Thoracic aorta (tissue), 2 donors: ENCODE data around the gene SH2D5. TPM values are rescaled to one million over a fixed set of nuclear protein-coding genes. Genes with fewer than 3 reads are reported as not detected.

Experiments
- ATAC-seq: fragments of 150-250 bp; one replicate; pipeline ENCODE4 v1.8.0; 2017; ENCODE audit warnings: low read depth; ENCODE audit not compliant: insufficient number of reproducible peaks, low FRiP score
- DNase-seq: peaks from one replicate; pipeline ENCODE4 v3.0.0-alpha.2; 2020; ENCODE audit warnings: low spot score
- H3K27ac ChIP-seq, 2 donors: fragments of 200-600 bp; sonication (generic); 1 replicate in 1 of 2; 2 replicates in 1 of 2; pipeline ENCODE4 v1.5.1; 2016; ENCODE audit warnings: mild to moderate bottlenecking in 2 of 2, moderate library complexity in 2 of 2
- H3K27me3 ChIP-seq: fragments of 200-600 bp; sonication (generic); replicated peaks from 2 replicates; pipeline ENCODE4 v1.6.0; 2016; ENCODE audit warnings: mild to moderate bottlenecking; ENCODE audit not compliant: insufficient read depth
- H3K36me3 ChIP-seq: fragments of 200-600 bp; sonication (generic); one replicate; pipeline ENCODE4 v1.5.1; 2016
- H3K4me1 ChIP-seq, 2 donors: fragments of 200-600 bp; sonication (generic); 1 replicate in 1 of 2; 2 replicates in 1 of 2; pipeline versions ENCODE4 v1.5.1 to v1.6.0; 2016; ENCODE audit warnings: low read depth in 2 of 2, mild to moderate bottlenecking in 1 of 2; ENCODE audit not compliant: control insufficient read depth in 1 of 2
- H3K4me3 ChIP-seq: fragments of 200-600 bp; sonication (generic); 2 replicates; pipeline ENCODE4 v1.5.1; 2016; ENCODE audit warnings: mild to moderate bottlenecking
- H3K9me3 ChIP-seq: fragments of 200-600 bp; sonication (generic); 2 replicates; pipeline ENCODE4 v1.5.1; 2016
- total RNA-seq, 2 donors: library from RNA; depleted of rRNA; stranded (reverse); fragments of >200 nt; gene quantifications; one replicate each; pipeline versions ENCODE4 v1.1.0 to v1.2.3, GENCODE V29; 2016
- TF ChIP-seq, protein P1 (sequence below): fragments of 200-600 bp; sonication (generic); IDR thresholded peaks from one replicate; pipeline ENCODE4 v1.5.1; 2019; ENCODE audit warnings: antibody characterized with exemption

SH2D5 gene
- total RNA-seq, 2 donors from 2014 or later: 0.41 TPM; not detected in 1

DNA sequence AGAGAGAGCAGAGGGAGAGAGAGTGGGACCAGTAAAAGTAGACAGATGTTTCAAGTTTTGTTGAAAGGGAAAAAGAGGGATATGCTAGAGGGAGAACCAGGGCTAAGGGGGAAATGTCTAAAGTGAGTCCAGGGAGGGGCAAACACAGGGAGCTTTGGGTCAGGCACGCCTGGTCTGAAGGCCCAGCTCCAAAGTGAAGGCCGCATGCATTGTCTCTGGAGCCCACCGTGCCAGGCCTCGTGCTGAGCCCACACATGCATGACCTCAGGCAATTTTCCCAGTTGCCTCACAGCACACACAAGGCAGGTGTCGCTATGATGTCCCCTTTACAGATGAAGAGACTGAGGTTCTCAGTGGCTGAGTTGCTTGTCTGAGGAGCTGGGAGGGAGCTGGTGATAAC, 30.7 kb downstream of the SH2D5 start:
- Histone ChIP-seq H3K36me3 (no peaks in the 10 kb centered on the region), H3K4me1 (peaks cover 5 to 6% of the 10 kb centered on the region in 2 donors), H3K4me3 (no peak overlapping the region), H3K27me3 (no peaks in the 10 kb centered on the region), H3K9me3 (no peaks in the 10 kb centered on the region), H3K27ac (no peak overlapping the region)
- no peak for ATAC-seq
- TF ChIP-seq, protein P1, sequence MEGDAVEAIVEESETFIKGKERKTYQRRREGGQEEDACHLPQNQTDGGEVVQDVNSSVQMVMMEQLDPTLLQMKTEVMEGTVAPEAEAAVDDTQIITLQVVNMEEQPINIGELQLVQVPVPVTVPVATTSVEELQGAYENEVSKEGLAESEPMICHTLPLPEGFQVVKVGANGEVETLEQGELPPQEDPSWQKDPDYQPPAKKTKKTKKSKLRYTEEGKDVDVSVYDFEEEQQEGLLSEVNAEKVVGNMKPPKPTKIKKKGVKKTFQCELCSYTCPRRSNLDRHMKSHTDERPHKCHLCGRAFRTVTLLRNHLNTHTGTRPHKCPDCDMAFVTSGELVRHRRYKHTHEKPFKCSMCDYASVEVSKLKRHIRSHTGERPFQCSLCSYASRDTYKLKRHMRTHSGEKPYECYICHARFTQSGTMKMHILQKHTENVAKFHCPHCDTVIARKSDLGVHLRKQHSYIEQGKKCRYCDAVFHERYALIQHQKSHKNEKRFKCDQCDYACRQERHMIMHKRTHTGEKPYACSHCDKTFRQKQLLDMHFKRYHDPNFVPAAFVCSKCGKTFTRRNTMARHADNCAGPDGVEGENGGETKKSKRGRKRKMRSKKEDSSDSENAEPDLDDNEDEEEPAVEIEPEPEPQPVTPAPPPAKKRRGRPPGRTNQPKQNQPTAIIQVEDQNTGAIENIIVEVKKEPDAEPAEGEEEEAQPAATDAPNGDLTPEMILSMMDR: no peak
- no peak for DNase-seq

DNA sequence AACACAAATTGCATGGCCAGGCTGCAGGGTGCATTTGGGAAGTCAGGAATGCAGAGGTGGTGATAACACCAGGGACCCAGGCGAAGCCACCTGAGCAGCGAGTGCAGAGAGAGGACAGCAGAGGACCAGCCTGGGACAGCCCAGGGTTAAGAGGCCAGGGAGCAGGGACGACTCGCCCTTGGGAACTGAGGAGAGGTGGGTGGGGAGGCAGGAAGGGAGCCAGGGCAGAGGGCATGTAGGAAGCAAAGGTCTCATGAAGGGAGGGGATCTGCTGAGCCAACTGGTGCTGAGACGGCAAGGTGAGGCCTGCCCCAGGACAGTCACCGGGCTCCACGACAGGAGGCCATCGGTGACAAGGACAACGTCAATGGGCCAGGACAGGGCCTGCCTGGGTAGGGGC, 31.1 kb downstream of the SH2D5 start:
- peaks cover 5 to 6% of the 10 kb centered on the region in 2 donors for H3K4me1 ChIP-seq
- TF ChIP-seq, protein P1: no peak
- no peaks in the 10 kb centered on the region for H3K36me3 ChIP-seq
- no peaks in the 10 kb centered on the region for H3K27me3 ChIP-seq
- ATAC-seq (no peak), DNase-seq (no peak)
- no peak overlapping the region for H3K4me3 ChIP-seq
- H3K27ac ChIP-seq: no peak overlapping the region
- H3K9me3 ChIP-seq: no peaks in the 10 kb centered on the region

- TF ChIP-seq, protein P1: no peak
- H3K9me3 ChIP-seq: no peaks in the 10 kb centered on the region
- H3K4me1 ChIP-seq: peaks cover 5 to 11% of the 10 kb centered on the region in 2 donors
- no peaks in the 10 kb centered on the region for H3K27me3 ChIP-seq
- no peak overlapping the region for H3K4me3 ChIP-seq
- H3K36me3 ChIP-seq: no peaks in the 10 kb centered on the region
- no peak overlapping the region for H3K27ac ChIP-seq
- ATAC-seq (no peak), DNase-seq (no peak)
Measured at GRCh38 chr1:20700636-20701215, 31.8 kb downstream of the SH2D5 start.

DNA sequence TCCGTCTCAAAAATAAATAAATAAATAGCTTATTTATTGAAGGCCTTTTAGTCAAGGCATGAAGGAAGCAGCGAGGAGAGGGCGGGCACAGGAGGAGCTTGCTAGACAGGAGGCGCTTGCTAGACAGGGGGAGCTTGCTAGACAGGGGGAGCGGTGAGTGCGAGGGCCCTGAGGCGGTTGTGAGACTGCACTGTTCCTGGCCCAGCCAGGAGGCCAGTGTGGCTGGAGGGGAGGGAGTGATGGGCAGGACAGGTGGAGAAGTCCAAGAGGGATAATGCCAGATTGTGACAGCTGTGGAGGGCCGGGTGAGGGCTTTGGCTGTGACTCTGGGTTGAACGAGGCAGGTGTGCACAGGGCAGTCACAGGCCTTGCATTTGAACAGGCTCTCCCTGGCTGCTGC, 32.9 kb downstream of the SH2D5 start:
- no peak overlapping the region for H3K4me3 ChIP-seq
- H3K9me3 ChIP-seq: no peaks in the 10 kb centered on the region
- H3K27ac ChIP-seq: no peak overlapping the region
- H3K4me1 ChIP-seq: peaks cover 5 to 11% of the 10 kb centered on the region in 2 donors
- H3K27me3 ChIP-seq: no peaks in the 10 kb centered on the region
- no peaks in the 10 kb centered on the region for H3K36me3 ChIP-seq
- ATAC-seq (no peak), DNase-seq (no peak)
- TF ChIP-seq, protein P1: no peak

- H3K4me3 ChIP-seq: no peak overlapping the region
- H3K36me3 ChIP-seq: no peaks in the 10 kb centered on the region
- H3K9me3 ChIP-seq: no peaks in the 10 kb centered on the region
- H3K27ac ChIP-seq: no peak overlapping the region
- TF ChIP-seq, protein P1: no peak
- no peaks in the 10 kb centered on the region for H3K27me3 ChIP-seq
- DNase-seq: no peak
- ATAC-seq: no peak
- peaks cover 5 to 11% of the 10 kb centered on the region in 2 donors for H3K4me1 ChIP-seq
Measured at GRCh38 chr1:20698195-20698910, 34.1 kb downstream of the SH2D5 start.
